Measurements from ENCODE around the gene RGS1. TPM values are rescaled to one million over a fixed set of nuclear protein-coding genes. Genes with fewer than 3 reads are reported as not detected.

RGS1 gene
- polyA plus RNA-seq, 1 of the 3 experiments (the other 2 are of a cell fraction): 0.12 TPM

GRCh38 chr1:192576190-192577144 is 894 bp downstream of the RGS1 start:
- no peak for DNase-seq
- no peaks in the 10 kb centered on the region for H3K36me3 ChIP-seq (replicated peaks in 1 of 2; ENCODE audit: control insufficient read depth in 1 of 2, insufficient read depth in 2 of 2, low read length in 1 of 2)
- H3K79me2 ChIP-seq (ENCODE audit: insufficient read depth): no peaks in the 10 kb centered on the region
- H3K4me2 ChIP-seq: no peak overlapping the region
- no peak overlapping the region for H3K27ac ChIP-seq (ENCODE audit: low read depth in 2 of 2, low read length in 1 of 2)
- H3F3A ChIP-seq (replicated peaks; ENCODE audit: insufficient read depth): peaks cover 4% of the 10 kb centered on the region
- H3K4me1 ChIP-seq (ENCODE audit: control insufficient read depth in 1 of 2, insufficient read depth in 2 of 2, low read depth in 1 of 2, low read length in 1 of 2): peaks cover 5 to 31% of the 10 kb centered on the region in 2 experiments; a peak in 3 of 4 replicates
- H2AFZ ChIP-seq (ENCODE audit: low read depth): no peak overlapping the region
- H3K4me3 ChIP-seq (ENCODE audit: low read depth in 2 of 2, low read length in 1 of 2): no peak overlapping the region
- ChIA-PET POLR2A (no interaction called here), CTCF (no interaction called here)
- 95% methylated on average over 1 of the region's 1 CpG for WGBS (ENCODE audit: low lambda C conversion rate)
- H3K9ac ChIP-seq: no peak overlapping the region
- H4K20me1 ChIP-seq (ENCODE audit: insufficient read depth): no peaks in the 10 kb centered on the region
- no peaks in the 10 kb centered on the region for H3K9me3 ChIP-seq
- TF ChIP-seq MXI1 (IDR thresholded peaks at IDR 0.05; ENCODE audit: low read depth, low read length) (no peak), FOSL2 (IDR thresholded peaks at IDR 0.05; ENCODE audit: borderline replicate concordance, low read depth) (no peak), REST (IDR thresholded peaks at IDR 0.05; ENCODE audit: low read depth, low read length) (no peak), ELF1 (IDR thresholded peaks at IDR 0.05) (no peak), TCF12 (IDR thresholded peaks at IDR 0.05) (no peak), RAD21 (IDR thresholded peaks at IDR 0.05; ENCODE audit: low read length) (no peak), CTCF (IDR thresholded peaks at IDR 0.05) (no peak), SMC3 (IDR thresholded peaks at IDR 0.05; ENCODE audit: low read depth, low read length) (no peak), RXRA (IDR thresholded peaks at IDR 0.05; ENCODE audit: borderline replicate concordance, low read depth) (no peak), RCOR1 (IDR thresholded peaks at IDR 0.05; ENCODE audit: low read length) (no peak), EP300 (IDR thresholded peaks at IDR 0.05; ENCODE audit: borderline replicate concordance in 1 of 2, low read depth in 1 of 2, low read length in 1 of 2) (no peak), GABPA (IDR thresholded peaks at IDR 0.05; ENCODE audit: low read depth) (no peak), NFIC (IDR thresholded peaks at IDR 0.05; ENCODE audit: borderline replicate concordance) (no peak), FOXM1 (IDR thresholded peaks at IDR 0.05; ENCODE audit: low read depth) (no peak), RFX5 (IDR thresholded peaks at IDR 0.05; ENCODE audit: low read length) (no peak)
- TF ChIP-seq, protein P1, sequence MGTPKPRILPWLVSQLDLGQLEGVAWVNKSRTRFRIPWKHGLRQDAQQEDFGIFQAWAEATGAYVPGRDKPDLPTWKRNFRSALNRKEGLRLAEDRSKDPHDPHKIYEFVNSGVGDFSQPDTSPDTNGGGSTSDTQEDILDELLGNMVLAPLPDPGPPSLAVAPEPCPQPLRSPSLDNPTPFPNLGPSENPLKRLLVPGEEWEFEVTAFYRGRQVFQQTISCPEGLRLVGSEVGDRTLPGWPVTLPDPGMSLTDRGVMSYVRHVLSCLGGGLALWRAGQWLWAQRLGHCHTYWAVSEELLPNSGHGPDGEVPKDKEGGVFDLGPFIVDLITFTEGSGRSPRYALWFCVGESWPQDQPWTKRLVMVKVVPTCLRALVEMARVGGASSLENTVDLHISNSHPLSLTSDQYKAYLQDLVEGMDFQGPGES (IDR thresholded peaks at IDR 0.05; ENCODE audit: low read depth, low read length): no peak
- H3K9me2 ChIP-seq: no peaks in the 10 kb centered on the region
- H3K27me3 ChIP-seq (ENCODE audit: insufficient read depth): no peaks in the 10 kb centered on the region

Data from SK-N-SH (cell line).